H9 (cell line): ENCODE measurements around the gene SERPINA3. TPM values are rescaled to one million over a fixed set of nuclear protein-coding genes. Genes with fewer than 3 reads are reported as not detected.

Experiments used
- DNase-seq: peaks from one replicate; pipeline ENCODE4 v3.0.0-alpha.2; 2017
- H2AFZ ChIP-seq: one replicate; pipeline ENCODE4 v1.6.1; 2013; ENCODE audit warnings: mild to moderate bottlenecking, low read length, control low read depth, moderate library complexity
- H2AK5ac ChIP-seq: 2 replicates; pipeline ENCODE4 v1.6.1; 2013; ENCODE audit warnings: low read length, control low read depth, mixed read lengths; ENCODE audit not compliant: insufficient read length
- H2BK120ac ChIP-seq: one replicate; pipeline ENCODE4 v1.6.1; 2013; ENCODE audit warnings: low read depth, mild to moderate bottlenecking, low read length, control low read depth, inconsistent platforms; ENCODE audit not compliant: poor library complexity, severe bottlenecking
- H2BK12ac ChIP-seq: 2 replicates; pipeline ENCODE4 v1.6.1; 2013; ENCODE audit warnings: low read length, control low read depth, mixed read lengths, low read depth; ENCODE audit not compliant: insufficient read length
- H2BK15ac ChIP-seq: 2 replicates; pipeline ENCODE4 v1.6.1; 2013; ENCODE audit warnings: low read depth, low read length, control low read depth
- H2BK20ac ChIP-seq: one replicate; pipeline ENCODE4 v1.6.1; 2013; ENCODE audit warnings: low read depth, mild to moderate bottlenecking, low read length, control low read depth, inconsistent platforms; ENCODE audit not compliant: poor library complexity, severe bottlenecking
- H2BK5ac ChIP-seq: 2 replicates; pipeline ENCODE4 v1.6.1; 2013; ENCODE audit warnings: low read length, control low read depth, mixed read lengths; ENCODE audit not compliant: insufficient read length
- H3K14ac ChIP-seq: 2 replicates; pipeline ENCODE4 v1.6.1; 2013; ENCODE audit warnings: low read length, control low read depth; ENCODE audit not compliant: insufficient read depth
- H3K18ac ChIP-seq: 2 replicates; pipeline ENCODE4 v1.6.1; 2013; ENCODE audit warnings: low read depth, mild to moderate bottlenecking, mixed read lengths, low read length, control low read depth; ENCODE audit not compliant: insufficient read length
- H3K23ac ChIP-seq: 2 replicates; pipeline ENCODE4 v1.6.1; 2013; ENCODE audit warnings: low read length, control low read depth, mixed read lengths, low read depth; ENCODE audit not compliant: insufficient read length
- H3K23me2 ChIP-seq: 2 replicates; pipeline ENCODE4 v1.6.1; 2013; ENCODE audit warnings: low read depth, mild to moderate bottlenecking, mixed read lengths, low read length, control low read depth; ENCODE audit not compliant: insufficient read length, poor library complexity, severe bottlenecking
- H3K27ac ChIP-seq: 2 replicates; pipeline ENCODE4 v1.5.1; 2013; ENCODE audit warnings: low read length, control low read depth, mixed read lengths, low read depth; ENCODE audit not compliant: insufficient read length
- H3K27me3 ChIP-seq: 2 replicates; pipeline ENCODE4 v1.6.1; 2013; ENCODE audit warnings: low read length, control low read depth, inconsistent platforms; ENCODE audit not compliant: insufficient read depth
- H3K4ac ChIP-seq: 2 replicates; pipeline ENCODE4 v1.6.1; 2013; ENCODE audit warnings: low read depth, mild to moderate bottlenecking, control low read depth, inconsistent platforms, low read length, moderate library complexity
- H3K4me1 ChIP-seq: 2 replicates; pipeline ENCODE4 v1.6.1; 2013; ENCODE audit warnings: low read length, control low read depth, inconsistent platforms; ENCODE audit not compliant: insufficient read depth
- H3K4me2 ChIP-seq: 2 replicates; pipeline ENCODE4 v1.6.1; 2013; ENCODE audit warnings: low read length, control low read depth, mixed read lengths; ENCODE audit not compliant: insufficient read length, insufficient read depth
- H3K56ac ChIP-seq: 2 replicates; pipeline ENCODE4 v1.6.1; 2013; ENCODE audit warnings: low read depth, mild to moderate bottlenecking, mixed read lengths, low read length, control low read depth; ENCODE audit not compliant: insufficient read length
- H3K79me1 ChIP-seq: 2 replicates; pipeline ENCODE4 v1.6.1; 2013; ENCODE audit warnings: low read depth, mild to moderate bottlenecking, moderate library complexity, low read length, control low read depth, inconsistent platforms; ENCODE audit not compliant: insufficient read depth, poor library complexity, severe bottlenecking
- H3K79me2 ChIP-seq: 2 replicates; pipeline ENCODE4 v1.6.1; 2013; ENCODE audit warnings: low read length, control low read depth, inconsistent platforms; ENCODE audit not compliant: insufficient read depth
- H3K9ac ChIP-seq: 2 replicates; pipeline ENCODE4 v1.6.1; 2013; ENCODE audit warnings: low read length, control low read depth, mixed read lengths; ENCODE audit not compliant: insufficient read length; ENCODE audit errors: extremely low read depth
- H3K9me3 ChIP-seq: one replicate; pipeline ENCODE4 v1.6.1; 2013; ENCODE audit warnings: low read depth, low read length, inconsistent platforms; ENCODE audit not compliant: control insufficient read depth
- H3T11ph ChIP-seq: one replicate; pipeline ENCODE4 v1.6.1; 2013; ENCODE audit warnings: mild to moderate bottlenecking, low read length, control low read depth, inconsistent platforms
- H4K20me1 ChIP-seq: one replicate; pipeline ENCODE4 v1.6.1; 2013; ENCODE audit not compliant: control insufficient read depth, insufficient read length, insufficient read depth
- H4K5ac ChIP-seq: 2 replicates; pipeline ENCODE4 v1.6.1; 2013; ENCODE audit warnings: low read depth, mild to moderate bottlenecking, mixed read lengths, low read length, control low read depth; ENCODE audit not compliant: insufficient read length
- H4K8ac ChIP-seq: replicated peaks from 2 replicates; pipeline ENCODE4 v1.6.1; 2013; ENCODE audit warnings: low read length, control low read depth, mixed read lengths, low read depth; ENCODE audit not compliant: insufficient read length
- H4K91ac ChIP-seq: 2 replicates; pipeline ENCODE4 v1.6.1; 2013; ENCODE audit warnings: low read depth, mild to moderate bottlenecking, moderate library complexity, mixed read lengths, low read length, control low read depth; ENCODE audit not compliant: insufficient read length
- H3K27ac Mint-ChIP-seq, 3 experiments: 2 replicates in 2 of 3; 3 replicates in 1 of 3; pipeline ENCODE4 v1.8.0; 2020 to 2021; ENCODE audit warnings: mixed read lengths in 3 of 3, mild to moderate bottlenecking in 1 of 3, moderate library complexity in 1 of 3
- H3K27me3 Mint-ChIP-seq: 2 replicates; pipeline ENCODE4 v1.8.0; 2021; ENCODE audit warnings: low read depth, mild to moderate bottlenecking, moderate library complexity, mixed read lengths
- H3K36me3 Mint-ChIP-seq, 3 experiments: 2 replicates in 2 of 3; 3 replicates in 1 of 3; pipeline ENCODE4 v1.8.0; 2020 to 2021; ENCODE audit warnings: low read depth in 3 of 3, mixed read lengths in 3 of 3; ENCODE audit not compliant: insufficient read depth in 1 of 3
- H3K4me1 Mint-ChIP-seq, 2 experiments: 2 replicates each; pipeline ENCODE4 v1.8.0; 2020; ENCODE audit warnings: mixed read lengths in 2 of 2
- H3K4me3 Mint-ChIP-seq, 2 experiments: 2 replicates in 1 of 2; 3 replicates in 1 of 2; pipeline ENCODE4 v1.8.0; 2020 to 2021; ENCODE audit warnings: mild to moderate bottlenecking in 2 of 2, mixed read lengths in 2 of 2, moderate library complexity in 1 of 2
- H3K9me3 Mint-ChIP-seq, 2 experiments: 2 replicates in 1 of 2; 3 replicates in 1 of 2; pipeline ENCODE4 v1.8.0; 2020; ENCODE audit warnings: mild to moderate bottlenecking in 2 of 2, mixed read lengths in 2 of 2, moderate library complexity in 1 of 2
- WGBS: extraction: QIAGEN DNeasy Blood & Tissue Kit; methylation state at CpG from one replicate; pipeline ENCODE4 v1.1.7; 2013; ENCODE audit warnings: missing lambda C conversion rate, low lambda C conversion rate, mixed read lengths; ENCODE audit not compliant: insufficient read length; ENCODE audit errors: extremely low coverage; 5-methylcytosine and 5-hydroxymethylcytosine counted together
- total RNA-seq: library from RNA; stranded (reverse); gene quantifications from 2 replicates; pipeline ENCODE4 v1.2.1, GENCODE V29; 2021
- TF ChIP-seq, protein P1 (sequence below): fragments of 200-600 bp; sonication (generic); conservative IDR thresholded peaks from 3 replicates; pipeline ENCODE4 v1.8.0; 2021; ENCODE audit warnings: antibody characterized with exemption, mild to moderate bottlenecking

SERPINA3 gene
- total RNA-seq, 1 experiment from 2014 or later: not detected

DNA sequence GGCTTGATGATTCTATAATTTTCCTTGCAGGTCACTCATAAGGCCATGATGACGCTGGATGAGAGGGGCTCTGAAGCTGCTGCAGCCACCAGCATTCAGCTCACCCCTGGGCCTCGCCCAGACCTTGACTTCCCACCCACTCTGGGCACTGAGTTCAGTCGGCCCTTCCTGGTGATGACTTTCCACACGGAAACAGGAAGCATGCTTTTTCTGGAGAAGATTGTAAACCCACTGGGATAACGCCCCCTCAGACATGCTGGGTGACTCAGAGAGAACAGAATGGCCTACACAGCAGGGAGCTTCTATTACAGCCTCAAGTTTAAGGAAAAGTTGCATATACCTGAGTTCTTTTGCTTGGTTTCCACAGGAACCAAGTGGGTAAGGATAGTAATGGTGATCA, 34.3 kb downstream of the SERPINA3 start:
- Histone ChIP-seq H3K9me3 (no peaks in the 10 kb centered on the region), H3K4me2 (no peak overlapping the region), H2AK5ac (no peak overlapping the region), H3K23ac (no peak overlapping the region), H3T11ph (no peak overlapping the region), H3K79me2 (no peaks in the 10 kb centered on the region; the same call in 1 of the 2 replicates), H2AFZ (no peak overlapping the region), H3K56ac (no peak overlapping the region), H2BK15ac (no peak overlapping the region), H3K14ac (no peak overlapping the region), H3K23me2 (no peaks in the 10 kb centered on the region), H3K4ac (no peak overlapping the region), H2BK5ac (no peak overlapping the region), H3K27me3 (no peaks in the 10 kb centered on the region), H3K4me1 (no peaks in the 10 kb centered on the region), H2BK120ac (no peak overlapping the region), H4K5ac (no peak overlapping the region), H4K8ac (no peak overlapping the region), H4K91ac (no peak overlapping the region), H2BK12ac (no peak overlapping the region), H3K9ac (no peak overlapping the region), H4K20me1 (no peaks in the 10 kb centered on the region), H3K18ac (no peak overlapping the region), H3K79me1 (no peaks in the 10 kb centered on the region), H3K27ac (no peak overlapping the region), H2BK20ac (no peak overlapping the region)
- DNase-seq: no peak
- H3K4me1 Mint-ChIP-seq: peaks cover 0 to 6% of the 10 kb centered on the region in 2 experiments; a peak in 2 of 4 replicates
- no peaks in the 10 kb centered on the region for H3K36me3 Mint-ChIP-seq
- no peak overlapping the region for H3K27ac Mint-ChIP-seq
- no CpG with 5 or more reads among the region's 5 CpGs for WGBS
- H3K27me3 Mint-ChIP-seq: peaks cover 6% of the 10 kb centered on the region
- no peak overlapping the region for H3K4me3 Mint-ChIP-seq
- TF ChIP-seq, protein P1, sequence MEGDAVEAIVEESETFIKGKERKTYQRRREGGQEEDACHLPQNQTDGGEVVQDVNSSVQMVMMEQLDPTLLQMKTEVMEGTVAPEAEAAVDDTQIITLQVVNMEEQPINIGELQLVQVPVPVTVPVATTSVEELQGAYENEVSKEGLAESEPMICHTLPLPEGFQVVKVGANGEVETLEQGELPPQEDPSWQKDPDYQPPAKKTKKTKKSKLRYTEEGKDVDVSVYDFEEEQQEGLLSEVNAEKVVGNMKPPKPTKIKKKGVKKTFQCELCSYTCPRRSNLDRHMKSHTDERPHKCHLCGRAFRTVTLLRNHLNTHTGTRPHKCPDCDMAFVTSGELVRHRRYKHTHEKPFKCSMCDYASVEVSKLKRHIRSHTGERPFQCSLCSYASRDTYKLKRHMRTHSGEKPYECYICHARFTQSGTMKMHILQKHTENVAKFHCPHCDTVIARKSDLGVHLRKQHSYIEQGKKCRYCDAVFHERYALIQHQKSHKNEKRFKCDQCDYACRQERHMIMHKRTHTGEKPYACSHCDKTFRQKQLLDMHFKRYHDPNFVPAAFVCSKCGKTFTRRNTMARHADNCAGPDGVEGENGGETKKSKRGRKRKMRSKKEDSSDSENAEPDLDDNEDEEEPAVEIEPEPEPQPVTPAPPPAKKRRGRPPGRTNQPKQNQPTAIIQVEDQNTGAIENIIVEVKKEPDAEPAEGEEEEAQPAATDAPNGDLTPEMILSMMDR: no peak
- H3K9me3 Mint-ChIP-seq: peaks cover 0 to 5% of the 10 kb centered on the region in 2 experiments; a peak in 3 of 5 replicates
